Astrocyte of the spinal cord (primary cell): ENCODE data around the gene LRRC75A.

Experiments used
- DNase-seq: peaks from one replicate; pipeline ENCODE4 v3.0.0; 2011; ENCODE audit warnings: low read depth, low spot score
- H3K4me3 ChIP-seq: 2 replicates; pipeline ENCODE4 v1.5.1; 2011; ENCODE audit warnings: low read depth, mild to moderate bottlenecking, low read length, moderate library complexity
- in situ Hi-C: cut with HindIII; loops from 2 replicates; pipeline ENCODE4 v1.10.0; 2017; ENCODE audit warnings: low sequenced_read_pairs
- TF ChIP-seq, protein P1 (sequence below): IDR thresholded peaks from 2 replicates; pipeline ENCODE4 v1.5.1; 2012; ENCODE audit warnings: low read depth, mild to moderate bottlenecking, low read length, inconsistent platforms

The LRRC75A gene

GRCh38 chr17:16467886-16468285 is 24.1 kb downstream of the LRRC75A start:
- H3K4me3 ChIP-seq, result no peak overlapping the region
- in situ Hi-C loops, result no loop called here
- TF ChIP-seq, protein P1, sequence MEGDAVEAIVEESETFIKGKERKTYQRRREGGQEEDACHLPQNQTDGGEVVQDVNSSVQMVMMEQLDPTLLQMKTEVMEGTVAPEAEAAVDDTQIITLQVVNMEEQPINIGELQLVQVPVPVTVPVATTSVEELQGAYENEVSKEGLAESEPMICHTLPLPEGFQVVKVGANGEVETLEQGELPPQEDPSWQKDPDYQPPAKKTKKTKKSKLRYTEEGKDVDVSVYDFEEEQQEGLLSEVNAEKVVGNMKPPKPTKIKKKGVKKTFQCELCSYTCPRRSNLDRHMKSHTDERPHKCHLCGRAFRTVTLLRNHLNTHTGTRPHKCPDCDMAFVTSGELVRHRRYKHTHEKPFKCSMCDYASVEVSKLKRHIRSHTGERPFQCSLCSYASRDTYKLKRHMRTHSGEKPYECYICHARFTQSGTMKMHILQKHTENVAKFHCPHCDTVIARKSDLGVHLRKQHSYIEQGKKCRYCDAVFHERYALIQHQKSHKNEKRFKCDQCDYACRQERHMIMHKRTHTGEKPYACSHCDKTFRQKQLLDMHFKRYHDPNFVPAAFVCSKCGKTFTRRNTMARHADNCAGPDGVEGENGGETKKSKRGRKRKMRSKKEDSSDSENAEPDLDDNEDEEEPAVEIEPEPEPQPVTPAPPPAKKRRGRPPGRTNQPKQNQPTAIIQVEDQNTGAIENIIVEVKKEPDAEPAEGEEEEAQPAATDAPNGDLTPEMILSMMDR, result no peak
- DNase-seq, result no peak

GRCh38 chr17:16467044-16467443 is 24.9 kb downstream of the LRRC75A start:
- in situ Hi-C loops, result no loop called here
- TF ChIP-seq, protein P1, result no peak
- no peak overlapping the region for H3K4me3 ChIP-seq
- no peak for DNase-seq

DNA sequence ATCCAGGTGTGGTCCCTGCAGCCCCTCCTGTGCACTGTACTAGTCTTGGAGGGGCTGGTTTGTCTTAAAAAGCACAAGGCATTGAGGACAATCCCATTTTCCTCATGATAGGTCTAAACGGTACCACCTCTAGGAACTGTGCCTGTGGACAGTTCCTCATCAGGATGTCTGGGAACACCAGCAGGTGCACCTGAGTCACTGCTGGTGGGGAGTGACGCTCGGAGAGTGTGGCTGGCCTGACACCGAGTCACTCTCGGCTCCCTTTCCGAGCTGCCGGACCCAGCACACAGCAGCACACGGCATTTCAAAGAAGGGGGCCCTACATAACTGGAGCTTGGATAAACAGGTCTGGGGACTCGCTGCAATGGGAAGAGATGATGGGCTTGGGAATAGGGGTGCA is 25.6 kb downstream of the LRRC75A start:
- in situ Hi-C loops, result no loop called here
- TF ChIP-seq, protein P1, result no peak
- no peak for DNase-seq
- H3K4me3 ChIP-seq, result no peak overlapping the region

- in situ Hi-C loops, result no loop called here
- H3K4me3 ChIP-seq, result no peak overlapping the region
- no peak for DNase-seq
- TF ChIP-seq, protein P1, result no peak
These were observed 26.1 kb downstream of the LRRC75A start for GRCh38 chr17:16465861-16466338.

GRCh38 chr17:16465052-16465312 is 27.0 kb downstream of the LRRC75A start:
- H3K4me3 ChIP-seq, result no peak overlapping the region
- DNase-seq, result no peak
- in situ Hi-C loops, result no loop called here
- TF ChIP-seq, protein P1, result no peak

DNA sequence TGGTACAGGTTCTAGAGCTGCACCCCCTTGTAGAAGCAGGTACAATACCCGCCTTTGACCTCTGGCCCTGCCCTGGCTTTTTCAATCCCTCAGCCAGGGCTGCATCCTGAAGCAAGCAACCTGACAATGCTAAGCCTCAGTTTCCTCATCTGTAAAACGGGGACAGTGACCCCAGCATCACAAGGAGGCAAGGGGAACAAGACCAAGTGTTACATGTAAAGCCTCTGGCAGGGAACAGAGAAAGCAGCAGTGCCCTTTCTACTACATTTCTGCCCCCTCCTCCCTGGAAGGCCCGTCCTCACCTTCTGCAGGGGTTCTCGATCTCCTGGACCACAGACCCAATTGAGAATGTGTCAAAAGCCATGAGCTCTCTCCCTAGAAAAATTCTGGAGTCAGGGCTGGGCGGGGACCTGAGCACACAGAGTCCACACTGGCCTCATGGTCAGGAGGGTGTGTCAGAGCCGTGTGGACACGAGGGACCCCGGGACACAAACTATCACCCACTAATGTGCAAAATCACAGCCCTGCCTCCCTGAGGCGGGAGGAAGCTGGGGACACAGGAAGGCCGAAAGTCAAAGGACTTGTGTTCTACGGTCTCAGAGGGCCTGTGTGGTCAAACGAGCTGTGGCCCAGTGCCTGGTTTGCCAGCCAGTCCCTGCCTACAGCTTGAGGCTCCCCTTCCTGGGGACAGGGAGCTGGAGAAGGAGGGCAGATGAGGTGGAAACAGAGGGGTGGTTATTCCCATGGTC is 27.5 kb downstream of the LRRC75A start:
- no peak overlapping the region for H3K4me3 ChIP-seq
- TF ChIP-seq, protein P1, result no peak
- in situ Hi-C loops, result no loop called here
- no peak for DNase-seq
